RCC 7860 (cell line): ENCODE data around the gene SMG5.
"Not testable (repeated sequence)": the region's sequence is repeated elsewhere in the genome, so short reads cannot be mapped to it uniquely, and the experiment has no call there.

Experiments used
- DNase-seq: peaks from one replicate; pipeline ENCODE4 v3.0.0-alpha.2; 2015; ENCODE audit warnings: low spot score
- FAIRE-seq: peaks from 2 replicates; lab custom pipeline; 2012; peaks lifted over from hg19 to GRCh38; lab: Jason Lieb, UNC

Gene SMG5

GRCh38 chr1:156282479-156283222, at the start of gene SMG5:
TSS of gene SMG5 (minus strand) at chr1:156282825. CDS start at chr1:156282680, 145 bp downstream.
- peak; percentile 71 for FAIRE-seq
- peak; percentile 93 for DNase-seq

GRCh38 chr1:156323179-156323578, 40.6 kb upstream of the SMG5 start:
- DNase-seq, FAIRE-seq: not testable (repeated sequence)

GRCh38 chr1:156320560-156320959, 37.9 kb upstream of the SMG5 start:
- no peak for DNase-seq
- FAIRE-seq: no peak

GRCh38 chr1:156319664-156320063, 37.0 kb upstream of the SMG5 start:
- no peak for FAIRE-seq
- no peak for DNase-seq

- FAIRE-seq (no peak), DNase-seq (no peak)
Measured at GRCh38 chr1:156316909-156317308, 34.3 kb upstream of the SMG5 start.

- peak; percentile 37 for DNase-seq
- no peak for FAIRE-seq
Measured at GRCh38 chr1:156310962-156311361, 28.3 kb upstream of the SMG5 start.

GRCh38 chr1:156308078-156308477, 25.5 kb upstream of the SMG5 start:
- FAIRE-seq: no peak
- no peak for DNase-seq

GRCh38 chr1:156305215-156305614, 22.6 kb upstream of the SMG5 start:
- DNase-seq (no peak), FAIRE-seq (no peak)

- no peak for FAIRE-seq
- no peak for DNase-seq
Measured at GRCh38 chr1:156303241-156303640, 20.6 kb upstream of the SMG5 start.

GRCh38 chr1:156298852-156299357, 16.3 kb upstream of the SMG5 start, which contains the start of gene VHLL:
TSS of gene VHLL (minus strand) at chr1:156299307. CDS start at chr1:156299189, 118 bp downstream.
- no peak for FAIRE-seq
- no peak for DNase-seq

- no peak for FAIRE-seq
- no peak for DNase-seq
Measured at GRCh38 chr1:156295391-156295947, 12.8 kb upstream of the SMG5 start, which contains the start of gene GLMP. TSS of gene GLMP (minus strand) at chr1:156295679. CDS start at chr1:156295645, 34 bp downstream.

- DNase-seq: no peak
- FAIRE-seq: no peak
Measured at GRCh38 chr1:156293895-156294294, 11.3 kb upstream of the SMG5 start.

GRCh38 chr1:156293098-156293434, 10.4 kb upstream of the SMG5 start:
- DNase-seq (no peak), FAIRE-seq (no peak)

GRCh38 chr1:156291226-156292061, 8.8 kb upstream of the SMG5 start:
- FAIRE-seq (no peak), DNase-seq (no peak)

GRCh38 chr1:156289857-156290256, 7.2 kb upstream of the SMG5 start:
- DNase-seq (no peak), FAIRE-seq (no peak)

GRCh38 chr1:156286061-156286460, 3.4 kb upstream of the SMG5 start:
- DNase-seq (no peak), FAIRE-seq (no peak)

GRCh38 chr1:156285437-156285836, 2.8 kb upstream of the SMG5 start:
- FAIRE-seq (no peak), DNase-seq (no peak)

GRCh38 chr1:156284757-156285156, 2.1 kb upstream of the SMG5 start:
- FAIRE-seq: no peak

GRCh38 chr1:156284112-156284511, 1.5 kb upstream of the SMG5 start, which contains the start of gene TMEM79:
TSS of gene TMEM79 (plus strand) at chr1:156284325. CDS start at chr1:156285227, 902 bp downstream.
- FAIRE-seq: no peak
- no peak for DNase-seq

More at GRCh38 chr1:156284757-156285156, 2.1 kb upstream of the SMG5 start:
- no peak for DNase-seq

- no peak for FAIRE-seq
- DNase-seq: no peak
Measured at GRCh38 chr1:156283521-156283920, 896 bp upstream of the SMG5 start.
